BE2C (cell line): Measurements from ENCODE around the gene PIP5K1C.
"Not testable (repeated sequence)": the region's sequence is repeated elsewhere in the genome, so short reads cannot be mapped to it uniquely, and the experiment has no call there.

Experiments
- DNase-seq: peaks from one replicate; pipeline ENCODE4 v3.0.0-alpha.2; 2020
- H3K27me3 ChIP-seq: fragments of 250-450 bp; sonication (Bioruptor Pico); 2 replicates; pipeline ENCODE4 v1.5.1; 2020; ENCODE audit warnings: mild to moderate bottlenecking
- H3K36me3 ChIP-seq: fragments of 250-450 bp; sonication (Bioruptor Pico); 2 replicates; pipeline ENCODE4 v1.5.1; 2020; ENCODE audit warnings: mild to moderate bottlenecking
- H3K4me1 ChIP-seq: fragments of 250-450 bp; sonication (Bioruptor Pico); 2 replicates; pipeline ENCODE4 v1.5.1; 2020
- H3K4me3 ChIP-seq: 2 replicates; pipeline ENCODE4 v1.5.1; 2011; ENCODE audit warnings: low read depth, low read length
- H3K9me3 ChIP-seq: fragments of 250-450 bp; sonication (Bioruptor Pico); 2 replicates; pipeline ENCODE4 v1.5.1; 2020
- CTCF ChIP-seq: IDR thresholded peaks from 2 replicates; pipeline ENCODE4 v1.5.1; 2012; ENCODE audit warnings: mild to moderate bottlenecking, low read depth, low read length

PIP5K1C gene

DNA sequence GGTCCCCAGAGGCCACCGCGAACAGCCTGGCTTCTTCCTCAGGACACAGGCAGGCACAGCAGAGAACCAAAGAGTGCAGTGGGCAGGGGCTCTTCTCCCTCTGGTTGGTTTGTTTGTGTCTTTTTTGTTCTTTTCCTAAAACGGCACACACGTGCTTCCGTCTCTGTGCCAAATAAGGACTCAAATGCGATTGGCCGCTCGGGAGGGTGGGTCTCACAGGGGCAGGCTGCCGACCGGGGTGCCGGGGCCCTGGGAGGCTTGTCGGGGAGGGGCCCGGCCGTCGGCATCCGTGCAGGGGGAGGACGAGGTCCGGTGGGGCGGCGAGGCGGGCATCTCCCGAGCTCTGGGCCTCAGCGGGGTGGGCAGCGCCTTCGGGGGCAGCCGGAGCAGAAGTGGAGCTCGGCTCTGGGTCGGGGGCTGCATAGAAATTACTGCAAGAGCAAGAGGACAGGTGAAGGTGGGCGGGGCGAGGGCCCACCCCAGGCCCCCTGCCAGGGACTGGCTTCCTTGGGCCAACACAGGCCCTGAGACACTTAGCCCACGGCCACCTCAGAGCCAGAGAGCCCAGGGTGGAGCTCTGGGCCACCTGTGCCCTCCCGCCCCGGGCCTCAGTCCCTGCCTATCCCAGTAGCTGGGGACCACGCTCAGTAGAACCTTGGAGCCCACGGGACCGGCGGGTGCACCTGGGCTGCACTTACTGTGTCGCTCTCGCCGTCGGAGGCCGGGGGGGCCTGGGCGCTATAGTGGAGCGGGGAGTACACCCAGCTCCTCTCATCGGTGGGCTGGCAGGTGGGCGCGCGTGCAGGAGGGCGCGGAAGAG, 67.3 kb downstream of the PIP5K1C start:
- no peak for TF ChIP-seq CTCF
- no peak overlapping the region for H3K4me3 ChIP-seq
- H3K9me3 ChIP-seq: no peaks in the 10 kb centered on the region
- H3K4me1 ChIP-seq: no peaks in the 10 kb centered on the region
- DNase-seq: no peak
- H3K27me3 ChIP-seq: no peaks in the 10 kb centered on the region
- H3K36me3 ChIP-seq: no peaks in the 10 kb centered on the region

DNA sequence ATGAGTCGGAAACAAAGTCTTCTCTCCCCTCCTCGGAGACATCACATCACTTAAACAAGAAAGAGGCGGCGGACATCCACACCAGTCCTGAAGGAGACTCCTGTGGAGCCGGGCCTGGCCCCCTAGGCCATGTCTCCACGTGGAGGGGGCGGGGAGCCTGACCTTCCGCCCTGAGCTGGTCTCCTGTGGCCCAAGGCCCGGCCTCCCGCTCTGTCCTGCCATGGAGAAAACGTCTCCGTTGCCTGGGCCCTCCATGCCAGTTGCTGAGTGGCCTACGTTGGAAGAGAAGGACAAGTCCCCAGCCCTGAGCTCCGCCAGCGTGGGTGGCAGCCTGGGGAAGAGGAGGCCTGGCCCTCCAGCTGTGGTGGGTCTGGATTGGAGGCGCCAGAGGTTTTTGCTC, 68.2 kb downstream of the PIP5K1C start:
- H3K4me3 ChIP-seq: no peak overlapping the region
- TF ChIP-seq CTCF: no peak
- H3K27me3 ChIP-seq: no peaks in the 10 kb centered on the region
- H3K9me3 ChIP-seq: no peaks in the 10 kb centered on the region
- H3K36me3 ChIP-seq: no peaks in the 10 kb centered on the region
- no peak for DNase-seq
- H3K4me1 ChIP-seq: no peaks in the 10 kb centered on the region

DNA sequence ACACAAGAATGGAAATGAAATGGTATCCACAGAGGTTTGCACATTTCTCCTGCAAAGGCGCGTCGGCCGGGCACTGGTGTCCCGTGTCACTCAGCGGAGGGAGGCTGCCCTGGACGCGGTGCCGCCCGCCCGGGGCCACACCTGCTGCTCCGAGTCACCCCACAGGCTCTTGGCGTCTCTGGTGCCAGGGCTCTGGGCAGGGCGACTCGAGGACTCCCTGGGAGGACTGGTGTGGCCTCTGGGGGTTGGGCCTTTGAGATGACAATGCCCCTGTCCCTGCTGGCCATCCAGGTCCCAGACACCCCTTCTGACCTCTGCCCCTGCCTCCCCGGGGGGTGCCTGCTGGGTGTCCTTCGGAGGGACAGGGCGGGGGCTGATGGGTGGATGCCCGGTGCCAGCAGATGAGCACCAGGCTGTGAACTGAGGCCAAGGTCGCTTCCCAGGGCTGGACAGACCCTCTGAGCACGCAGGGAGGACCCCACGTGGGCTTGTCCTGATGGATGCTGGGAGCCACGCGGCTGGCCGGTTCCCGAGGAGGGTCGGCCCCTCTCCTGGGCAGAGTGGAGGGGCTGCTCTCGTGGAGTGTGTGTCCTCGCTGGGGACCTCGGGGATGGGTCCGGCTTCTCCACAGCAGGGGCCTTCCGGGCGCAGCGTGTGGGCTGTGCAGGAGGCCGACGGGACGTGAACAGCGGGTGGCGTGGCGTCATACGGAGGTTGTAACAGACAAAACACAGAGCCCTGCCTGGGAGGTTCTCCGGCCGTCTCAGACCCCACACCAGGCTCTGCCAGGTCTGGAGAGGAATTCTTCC, 69.0 kb downstream of the PIP5K1C start:
- Histone ChIP-seq H3K36me3 (no peaks in the 10 kb centered on the region), H3K4me3 (no peak overlapping the region), H3K4me1 (no peaks in the 10 kb centered on the region), H3K9me3 (no peaks in the 10 kb centered on the region), H3K27me3 (no peaks in the 10 kb centered on the region)
- DNase-seq: no peak
- no peak for TF ChIP-seq CTCF

GRCh38 chr19:3628766-3629165, 71.5 kb downstream of the PIP5K1C start:
- DNase-seq, H3K36me3 ChIP-seq, H3K27me3 ChIP-seq, H3K9me3 ChIP-seq, H3K4me1 ChIP-seq, H3K4me3 ChIP-seq: not testable (repeated sequence)

- no peak for TF ChIP-seq CTCF
- Histone ChIP-seq H3K9me3 (no peaks in the 10 kb centered on the region), H3K36me3 (peaks cover 4% of the 10 kb centered on the region), H3K4me3 (no peak overlapping the region), H3K4me1 (no peaks in the 10 kb centered on the region; the same call in 1 of the 2 replicates), H3K27me3 (no peaks in the 10 kb centered on the region)
- no peak for DNase-seq
Observed at GRCh38 chr19:3627351-3627723, 72.9 kb downstream of the PIP5K1C start.

DNA sequence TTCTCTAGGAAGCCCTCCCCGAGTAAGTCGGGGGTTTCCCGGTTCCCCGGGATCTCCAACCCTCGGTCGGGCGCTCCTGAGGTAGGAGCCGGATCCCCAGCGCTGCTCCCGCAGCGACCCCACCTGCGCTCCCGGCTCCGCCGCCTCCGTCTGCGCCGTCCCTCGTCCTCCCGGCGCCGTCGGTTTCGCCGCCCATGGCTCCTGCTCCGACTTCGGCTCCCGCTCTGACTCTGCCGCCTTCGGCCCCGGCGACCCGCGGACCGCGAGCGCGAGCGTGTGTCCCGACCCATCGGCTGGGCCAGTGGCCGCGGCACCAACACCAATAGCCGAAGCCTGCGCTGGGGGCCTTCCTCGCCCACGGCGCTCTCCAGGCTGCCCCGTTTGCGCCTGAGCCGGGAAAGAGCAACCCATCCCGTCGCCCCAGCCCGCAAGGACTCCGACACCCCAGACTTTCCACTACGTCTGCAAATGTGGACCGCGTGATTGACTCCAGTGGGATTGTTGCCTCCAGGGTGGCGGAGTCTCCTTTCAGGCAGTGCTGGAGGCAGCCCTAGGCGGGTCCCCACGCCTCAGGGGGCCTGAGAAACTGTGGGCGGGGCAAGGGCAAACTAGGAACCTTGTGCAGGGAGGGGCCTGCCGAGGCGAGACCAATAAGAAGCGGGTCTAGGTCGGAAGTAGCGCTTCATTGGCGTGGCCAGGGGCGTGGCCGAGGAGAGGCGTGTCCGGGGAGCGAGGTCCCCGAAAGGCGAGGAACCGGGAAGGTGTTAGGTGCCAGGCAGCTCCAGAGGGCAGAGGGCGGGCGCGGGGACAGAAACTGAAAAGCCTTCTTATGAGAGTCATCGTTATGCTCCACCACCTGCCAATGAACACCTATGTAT, 73.6 kb downstream of the PIP5K1C start, which contains the start of gene CACTIN:
CACTIN (minus strand) TSS at position 318 of the 878 bp plus-strand sequence; CDS start at position 290, 28 bp downstream.
- TF ChIP-seq CTCF: no peak
- no peaks in the 10 kb centered on the region for H3K9me3 ChIP-seq

More for the DNA sequence above, 73.6 kb downstream of the PIP5K1C start, which contains the start of gene CACTIN:
- Histone ChIP-seq H3K27me3 (no peaks in the 10 kb centered on the region), H3K36me3 (peaks cover 5% of the 10 kb centered on the region), H3K4me1 (no peaks in the 10 kb centered on the region; the same call in 1 of the 2 replicates), H3K4me3 (peak within 1 kb of the TSS; percentile 96)
- DNase-seq: peak; percentile 99
